GM12865 (cell line): ENCODE results near the gene NANP.
A peak's percentile ranks its signal among the peaks of the same experiment; 100 is the strongest.

Experiments
- DNase-seq: peaks from one replicate; pipeline ENCODE4 v3.0.0; 2010; ENCODE audit warnings: low read depth
- H3K4me3 ChIP-seq: 2 replicates; pipeline ENCODE4 v1.5.1; 2011; ENCODE audit warnings: mild to moderate bottlenecking, low read depth, low read length, control low read depth
- CTCF ChIP-seq: IDR thresholded peaks from 2 replicates; pipeline ENCODE4 v1.5.1; 2011; ENCODE audit warnings: low read length, control low read depth, low read depth, inconsistent platforms; ENCODE audit not compliant: insufficient read depth; ENCODE audit errors: missing control alignments

NANP gene

GRCh38 chr20:25624500-25624939 lies 706 bp upstream of the NANP start:
- no peak for TF ChIP-seq CTCF
- DNase-seq = no peak
- peak overlapping the region; percentile 79 for H3K4me3 ChIP-seq

- H3K4me3 ChIP-seq = peak overlapping the region; percentile 79
- peak; percentile 63 for DNase-seq
- TF ChIP-seq CTCF = no peak
Measured at GRCh38 chr20:25623225-25623735, 534 bp downstream of the NANP start.

- peak overlapping the region; percentile 79 for H3K4me3 ChIP-seq
- DNase-seq = no peak
- no peak for TF ChIP-seq CTCF
Measured at GRCh38 chr20:25622450-25623224, 1.2 kb downstream of the NANP start.

- no peak for DNase-seq
- TF ChIP-seq CTCF = no peak
- H3K4me3 ChIP-seq = no peak overlapping the region
Measured at GRCh38 chr20:25622049-25622448, 1.8 kb downstream of the NANP start.

- no peak for DNase-seq
- no peak for TF ChIP-seq CTCF
Measured at GRCh38 chr20:25619514-25619913, 4.3 kb downstream of the NANP start.

GRCh38 chr20:25608774-25609173 lies 15.0 kb downstream of the NANP start:
- no peak for DNase-seq
- no peak for TF ChIP-seq CTCF
- no peak overlapping the region for H3K4me3 ChIP-seq

More at GRCh38 chr20:25619514-25619913, 4.3 kb downstream of the NANP start:
- no peak overlapping the region for H3K4me3 ChIP-seq

- TF ChIP-seq CTCF = no peak
- no peak for DNase-seq
- H3K4me3 ChIP-seq = no peak overlapping the region
Measured at GRCh38 chr20:25606094-25606695, 17.6 kb downstream of the NANP start.
